Stimulated activated CD4-positive, alpha-beta T cell treated with anti-CD3 and anti-CD28 coated beads, Interleukin-15, amount 100 ng/mL, for 1 hour (primary cell): ENCODE data around the gene CD44.
"Not testable (repeated sequence)": the region's sequence is repeated elsewhere in the genome, so short reads cannot be mapped to it uniquely, and the experiment has no call there.

Experiments used
- DNase-seq, 2 donors: peaks; one replicate each; pipeline ENCODE4 v3.0.0-alpha.2; 2020; ENCODE audit warnings: low read depth in 1 of 2, low spot score in 1 of 2

Gene CD44

DNA sequence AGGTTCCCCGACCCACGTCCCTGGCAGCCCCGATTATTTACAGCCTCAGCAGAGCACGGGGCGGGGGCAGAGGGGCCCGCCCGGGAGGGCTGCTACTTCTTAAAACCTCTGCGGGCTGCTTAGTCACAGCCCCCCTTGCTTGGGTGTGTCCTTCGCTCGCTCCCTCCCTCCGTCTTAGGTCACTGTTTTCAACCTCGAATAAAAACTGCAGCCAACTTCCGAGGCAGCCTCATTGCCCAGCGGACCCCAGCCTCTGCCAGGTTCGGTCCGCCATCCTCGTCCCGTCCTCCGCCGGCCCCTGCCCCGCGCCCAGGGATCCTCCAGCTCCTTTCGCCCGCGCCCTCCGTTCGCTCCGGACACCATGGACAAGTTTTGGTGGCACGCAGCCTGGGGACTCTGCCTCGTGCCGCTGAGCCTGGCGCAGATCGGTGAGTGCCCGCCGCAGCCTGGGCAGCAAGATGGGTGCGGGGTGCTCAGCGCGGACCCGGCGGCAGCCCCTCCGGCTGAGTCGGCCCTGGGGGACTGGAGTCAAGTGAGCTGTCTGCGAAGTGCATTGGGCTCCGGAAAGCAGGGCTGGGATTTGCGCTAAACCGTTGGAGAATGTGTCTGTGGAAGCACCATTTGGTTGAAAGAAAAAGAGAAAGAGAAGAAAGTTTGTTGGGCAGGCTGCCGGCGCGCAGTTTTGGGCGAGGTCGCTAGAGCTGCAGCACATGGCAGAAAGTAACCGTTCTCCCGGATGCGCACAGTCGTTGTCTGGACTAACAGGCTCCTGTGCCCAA is at the start of gene CD44:
CD44 (plus strand) TSS at position 229 of the 779 bp plus-strand sequence; CDS start at position 362, 133 bp downstream.
- peak; percentile 68 to 70 for DNase-seq

DNA sequence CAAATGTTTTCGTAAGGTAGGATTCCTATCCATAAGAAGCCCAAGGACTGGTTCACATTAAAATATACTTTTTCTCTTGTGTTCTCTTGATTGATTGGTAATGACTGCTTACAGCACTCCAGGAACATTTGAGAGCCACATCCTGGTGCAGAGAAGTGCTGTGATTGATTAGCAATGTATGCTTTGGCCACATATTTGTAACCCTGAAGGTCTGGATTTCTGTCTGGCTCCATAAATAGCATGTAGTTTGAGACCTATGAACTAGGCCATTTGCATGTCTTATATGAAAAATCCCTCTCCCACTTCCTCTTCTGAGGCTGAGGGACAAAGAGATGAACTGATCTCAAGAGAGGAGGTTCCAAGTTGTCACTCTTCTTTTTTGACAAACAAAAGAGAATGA is 49.3 kb upstream of the CD44 start:
- DNase-seq: no peak

DNA sequence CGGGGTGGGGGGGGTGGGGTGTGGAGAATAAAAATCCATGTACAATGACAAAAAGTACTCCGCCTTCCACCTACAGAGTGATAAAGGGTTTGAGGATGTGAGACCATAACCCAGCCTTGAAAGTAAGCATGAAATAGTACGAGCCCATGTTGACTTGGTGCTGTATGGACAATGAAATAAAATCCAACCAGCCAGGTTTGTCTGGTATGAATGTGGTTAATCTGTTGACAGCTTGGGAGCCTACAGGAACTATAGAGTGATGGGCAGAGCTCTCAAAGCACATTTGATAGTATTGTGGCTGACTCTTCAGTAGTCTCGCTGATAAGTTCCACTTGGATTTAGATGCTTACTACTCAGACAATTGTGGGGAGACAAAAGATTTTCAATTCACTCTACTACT is 48.8 kb upstream of the CD44 start:
- no peak for DNase-seq

DNA sequence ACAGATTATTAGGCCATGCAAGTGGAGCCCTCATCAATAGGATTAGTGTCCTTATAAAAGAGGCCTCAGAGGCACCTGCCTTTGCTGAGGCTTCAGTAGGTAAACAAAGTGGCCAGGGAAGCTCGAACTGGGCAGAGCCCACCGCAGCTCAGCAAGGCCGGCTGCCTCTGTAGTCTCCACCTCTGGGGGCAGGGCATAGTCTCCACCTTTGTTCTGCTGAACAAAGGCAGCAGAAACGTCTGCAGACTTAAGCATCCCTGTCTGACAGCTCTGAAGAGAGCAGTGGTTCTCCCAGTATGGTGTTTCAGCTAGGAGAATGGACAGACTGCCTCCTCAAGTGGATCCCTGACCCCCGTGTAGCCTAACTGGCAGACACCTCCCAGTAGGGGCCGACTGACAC is 48.0 kb upstream of the CD44 start:
- not testable (repeated sequence) for DNase-seq

DNA sequence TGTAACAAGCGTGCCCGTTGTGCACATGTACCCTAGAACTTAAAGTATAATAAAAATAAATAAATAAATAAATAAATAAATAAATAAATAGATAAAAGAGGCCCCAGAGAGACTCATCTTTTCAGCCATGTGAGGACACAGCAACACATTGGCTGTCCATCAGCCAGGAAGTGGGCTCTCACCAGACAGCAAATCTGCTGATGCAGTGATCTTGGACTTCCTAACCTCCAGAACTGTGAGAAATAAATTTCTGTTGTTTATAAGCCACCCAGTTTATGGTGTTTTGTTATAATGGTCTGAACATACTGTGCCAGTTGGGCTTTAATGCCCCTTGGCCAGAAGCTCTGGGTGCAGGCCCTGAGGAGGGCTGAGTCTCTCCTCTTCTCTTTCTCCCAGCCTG is 42.2 kb upstream of the CD44 start:
- no peak for DNase-seq

DNA sequence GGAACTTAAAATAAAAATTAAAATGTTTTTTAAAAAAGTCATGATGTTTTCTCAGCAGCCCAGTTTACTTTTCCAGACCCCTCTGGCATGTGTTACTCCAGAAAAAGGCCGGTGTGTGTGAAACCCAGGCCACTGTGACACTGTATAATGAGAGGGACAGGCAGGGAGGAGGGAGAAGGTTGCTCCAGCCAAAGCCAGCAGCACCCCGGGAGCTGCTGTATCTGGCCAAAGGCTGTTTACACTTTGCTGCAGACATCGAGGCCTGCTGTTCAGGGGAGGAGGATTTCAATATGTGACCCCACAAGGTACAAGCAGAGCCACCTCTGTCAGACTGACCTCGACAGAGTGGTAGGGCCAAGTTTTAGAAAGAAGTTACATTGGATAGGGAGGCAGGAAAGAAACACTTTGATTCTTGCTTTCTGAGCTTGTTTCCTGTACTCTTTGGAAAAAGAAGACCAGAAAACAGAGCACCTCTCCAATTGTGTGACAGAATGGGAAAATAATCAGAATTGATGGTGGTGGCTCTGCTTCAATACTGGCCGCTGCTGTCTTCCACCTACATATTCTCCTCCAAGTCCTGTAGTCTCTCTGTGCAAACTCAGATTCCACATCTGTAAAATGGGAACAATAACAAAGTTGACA is 41.0 kb upstream of the CD44 start:
- DNase-seq: no peak

DNA sequence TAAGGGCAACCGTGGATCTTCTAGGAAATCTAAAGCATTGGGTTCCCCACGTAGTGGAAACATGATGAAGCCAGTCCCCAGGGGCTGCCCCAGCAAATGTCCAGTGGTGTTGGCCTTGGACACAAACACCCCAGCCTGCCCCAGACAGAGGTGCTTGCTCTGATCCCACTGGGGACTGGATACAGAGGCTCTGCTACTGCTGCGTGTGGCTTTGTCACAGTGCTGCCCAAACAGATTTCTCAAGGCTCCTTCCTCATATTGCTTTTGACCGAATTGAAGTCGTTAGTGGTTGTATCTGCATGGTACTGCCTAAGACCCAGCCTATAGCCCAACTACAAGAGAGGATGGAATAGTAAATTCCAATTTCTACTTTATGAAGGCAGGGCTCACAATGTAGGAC is 40.1 kb upstream of the CD44 start:
- no peak for DNase-seq

DNA sequence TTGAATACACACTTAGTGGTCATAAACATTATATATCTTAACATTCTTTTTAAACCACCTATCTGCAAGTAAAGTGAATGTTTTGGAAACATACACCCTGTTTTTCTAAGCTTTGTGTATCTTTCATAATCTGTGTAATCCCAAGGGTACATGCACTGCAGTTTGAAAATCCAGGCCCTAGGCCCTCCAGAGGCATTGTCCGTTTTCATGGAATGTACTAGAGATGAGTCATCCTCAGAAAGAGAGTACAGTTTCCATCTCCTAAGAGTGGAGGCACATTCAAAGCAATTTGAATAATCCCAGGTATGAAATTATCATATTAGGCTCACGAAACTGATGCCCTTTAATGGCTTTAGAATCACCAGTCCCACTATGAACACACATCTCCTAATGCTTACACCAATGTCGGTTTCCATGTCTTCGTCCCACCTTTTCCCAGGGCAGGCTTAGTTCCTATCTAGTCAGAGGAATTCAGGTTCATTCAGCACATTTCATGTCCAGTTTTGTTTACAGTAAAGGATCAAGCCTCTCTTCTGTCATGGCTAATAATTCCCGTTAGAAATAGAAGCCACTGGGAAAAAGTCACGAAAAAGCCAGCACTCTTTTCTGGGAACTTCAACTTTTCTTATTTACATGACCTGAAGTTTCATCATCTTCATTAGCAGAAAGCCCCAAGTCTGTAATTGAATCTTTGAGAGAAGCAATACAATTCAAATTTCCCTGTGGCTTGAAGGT is 39.5 kb upstream of the CD44 start:
- DNase-seq: no peak

DNA sequence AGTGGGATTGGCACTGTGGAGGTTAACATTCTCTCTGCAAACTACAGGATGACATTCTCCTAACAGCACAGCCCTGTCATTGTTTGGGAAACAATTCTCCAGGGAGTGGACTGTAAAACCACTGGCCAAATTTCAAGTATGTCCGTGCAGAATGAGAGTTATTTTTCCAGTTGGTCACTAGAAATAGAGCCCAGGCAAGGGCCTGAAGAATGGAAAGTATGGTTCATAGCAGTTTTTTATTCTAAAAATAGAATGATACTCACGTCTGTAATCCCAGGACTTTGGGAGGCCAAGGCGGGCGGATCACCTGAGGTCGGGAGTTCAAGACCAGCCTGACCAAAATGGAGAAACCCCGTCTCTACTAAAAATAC is 39.0 kb upstream of the CD44 start:
- no peak for DNase-seq

DNA sequence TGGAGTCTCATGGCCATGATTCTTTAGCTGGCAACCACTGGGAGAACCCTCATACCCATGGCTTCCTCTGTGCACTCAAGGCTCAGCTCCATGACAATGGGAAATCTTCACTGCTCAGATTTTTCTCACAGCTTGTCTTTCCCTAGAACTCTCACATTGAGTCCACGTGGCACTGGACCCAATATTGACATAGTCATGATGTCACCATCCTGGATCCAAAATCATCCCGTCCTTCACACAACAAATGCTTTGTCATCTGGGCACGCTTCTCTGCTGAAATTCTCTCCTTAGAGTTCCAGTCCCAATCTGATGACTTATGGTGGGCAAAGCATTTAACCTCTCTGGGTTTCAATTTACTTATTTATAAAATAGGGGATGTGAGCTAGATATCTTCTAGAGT is 37.7 kb upstream of the CD44 start:
- DNase-seq: no peak

DNA sequence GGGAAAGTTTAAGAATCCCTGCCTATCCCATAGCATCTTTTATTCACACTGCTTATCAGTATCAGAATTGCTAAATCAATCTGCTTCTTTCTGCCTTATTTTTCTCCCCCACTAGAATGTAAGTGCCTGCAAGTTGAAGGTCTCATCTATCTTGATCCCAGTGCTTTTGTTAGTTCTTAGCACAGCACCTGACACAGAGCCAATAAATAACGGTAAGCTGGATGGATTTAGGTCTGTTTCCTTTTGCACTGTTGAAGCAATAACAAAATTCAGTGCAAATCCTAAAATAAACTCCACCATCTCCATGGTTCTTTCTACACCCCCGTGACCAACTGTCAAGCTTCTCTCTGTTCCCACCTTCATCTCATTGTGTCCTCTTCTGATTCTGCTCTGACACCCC is 36.7 kb upstream of the CD44 start:
- DNase-seq: no peak

DNA sequence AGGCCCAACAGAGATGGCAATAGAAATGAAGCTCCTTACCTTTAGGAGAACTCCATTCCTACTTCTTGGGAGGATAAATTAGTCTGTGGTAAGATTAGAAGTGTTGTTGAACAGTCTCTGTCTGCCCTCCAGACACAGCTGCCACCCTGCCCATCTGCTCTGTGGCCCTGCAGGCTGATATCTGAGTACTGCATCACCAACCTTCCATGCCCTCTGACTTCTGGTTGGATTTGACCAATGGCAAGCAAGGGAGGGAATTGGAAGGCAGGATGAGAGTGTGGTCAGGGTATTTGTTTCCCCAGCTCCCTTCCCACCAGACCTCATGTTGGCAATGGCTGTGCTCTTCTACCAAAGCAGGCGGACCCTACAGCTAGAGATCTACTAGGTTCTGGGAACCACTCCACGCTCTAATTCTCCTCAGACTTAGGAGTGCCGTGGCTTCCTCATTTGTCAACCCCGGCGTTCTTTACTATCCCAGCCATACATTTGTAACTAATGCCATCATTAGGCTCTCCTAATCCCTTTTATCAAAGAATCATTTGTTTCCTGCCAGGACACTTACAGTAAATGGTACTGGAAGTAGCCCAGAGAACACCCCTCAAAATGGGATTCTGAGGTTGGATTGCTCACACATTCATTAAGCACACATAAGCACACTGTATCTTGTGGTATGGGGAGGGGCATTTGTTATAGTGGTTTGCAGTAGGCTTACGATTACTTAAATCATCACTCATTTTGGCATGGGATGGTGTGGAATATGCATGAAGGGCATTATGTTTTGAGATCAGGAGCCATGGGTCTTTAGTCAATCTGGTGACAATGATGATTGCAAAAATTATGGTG is 35.4 kb upstream of the CD44 start:
- no peak for DNase-seq

DNA sequence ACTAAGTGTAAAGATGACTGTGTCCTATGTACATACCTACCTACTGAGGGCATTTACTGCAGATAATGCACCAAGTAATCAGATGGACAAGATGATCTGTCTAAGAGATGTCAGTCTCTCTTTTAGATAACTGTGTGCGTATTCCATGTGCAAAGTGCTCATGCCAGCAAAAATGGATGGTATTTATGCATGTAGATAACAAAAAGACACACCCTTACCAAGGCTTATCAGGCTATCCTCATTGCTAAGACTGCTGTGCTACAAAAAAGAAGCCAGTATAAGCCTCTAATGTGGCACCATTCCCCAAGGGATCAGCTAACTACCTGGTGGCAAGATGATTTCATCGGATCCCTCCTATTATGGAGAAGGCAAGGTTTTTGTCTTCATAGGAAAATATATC is 34.3 kb upstream of the CD44 start:
- no peak for DNase-seq

DNA sequence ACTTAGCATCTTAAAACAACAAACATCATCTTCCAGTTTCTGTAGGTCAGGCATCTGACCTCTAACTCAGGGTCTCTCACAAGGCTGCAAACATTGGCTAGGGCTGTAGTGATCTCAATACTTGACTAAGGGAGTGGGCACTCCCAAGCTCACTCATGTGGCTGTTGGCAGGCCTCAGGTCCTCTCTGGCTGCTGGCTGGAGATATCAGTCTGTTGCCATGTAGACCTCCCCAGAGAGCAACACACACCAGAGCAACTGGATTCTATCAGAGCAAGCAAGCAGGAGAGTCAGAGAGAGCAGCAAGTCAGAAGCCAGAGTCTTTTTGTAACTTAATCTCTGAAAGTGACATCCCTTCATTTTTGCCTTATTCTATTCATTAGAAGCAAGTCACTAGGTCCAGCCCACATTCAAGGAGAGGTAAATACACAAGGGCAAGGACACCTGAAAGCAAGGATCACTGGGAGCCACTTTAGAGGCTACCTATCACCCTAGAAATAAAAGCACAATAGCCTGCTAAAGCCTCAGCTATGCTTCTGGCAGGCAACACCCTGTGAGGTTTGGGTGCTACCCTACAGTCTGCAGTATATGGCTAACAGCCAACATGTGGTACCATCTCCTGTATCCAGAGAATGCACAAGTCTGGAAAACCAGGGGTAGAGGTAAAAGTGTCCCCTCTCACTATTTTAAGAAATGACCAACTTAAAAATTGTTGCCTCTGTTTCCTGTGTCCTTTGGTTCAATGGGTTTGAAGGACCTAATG is 33.5 kb upstream of the CD44 start:
- no peak for DNase-seq

DNA sequence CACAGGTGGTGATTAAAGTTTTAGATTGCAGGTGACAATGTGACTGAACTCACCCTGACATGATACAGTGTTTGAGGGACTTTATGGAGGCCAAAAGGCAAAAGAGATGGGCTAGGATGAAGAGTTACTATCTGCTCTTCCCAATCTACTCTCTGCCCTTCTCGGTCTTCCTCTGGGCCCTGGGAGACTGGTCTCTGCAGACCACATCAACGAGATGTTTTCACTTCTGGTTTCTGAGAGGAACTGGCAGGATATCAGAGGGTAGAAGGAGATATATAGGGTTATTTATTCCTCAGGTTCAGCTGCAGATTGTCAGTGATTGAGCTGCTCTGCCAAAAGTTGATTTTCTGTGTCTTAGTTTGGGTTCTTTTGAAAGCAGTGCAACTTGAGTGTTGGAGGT is 32.4 kb upstream of the CD44 start:
- no peak for DNase-seq

DNA sequence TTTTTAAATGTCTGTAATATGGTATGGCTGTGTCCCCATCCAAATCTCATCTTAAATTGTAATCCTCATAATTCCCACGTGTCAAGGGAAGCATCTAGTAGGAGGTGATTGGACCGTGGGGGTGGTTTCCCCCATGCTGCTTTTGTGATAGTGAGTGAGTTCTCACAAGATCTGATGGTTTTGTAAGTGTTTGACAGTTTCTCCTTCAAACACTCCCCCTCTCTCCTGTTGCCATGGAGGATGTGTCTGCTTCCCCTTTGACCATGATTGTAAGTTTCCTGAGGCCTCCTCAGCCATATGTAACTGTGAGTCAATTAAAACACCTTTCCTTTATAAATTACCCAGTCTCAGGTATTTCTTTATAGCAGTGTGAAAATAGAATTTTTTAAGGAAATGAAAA is 31.1 kb upstream of the CD44 start:
- DNase-seq: no peak

DNA sequence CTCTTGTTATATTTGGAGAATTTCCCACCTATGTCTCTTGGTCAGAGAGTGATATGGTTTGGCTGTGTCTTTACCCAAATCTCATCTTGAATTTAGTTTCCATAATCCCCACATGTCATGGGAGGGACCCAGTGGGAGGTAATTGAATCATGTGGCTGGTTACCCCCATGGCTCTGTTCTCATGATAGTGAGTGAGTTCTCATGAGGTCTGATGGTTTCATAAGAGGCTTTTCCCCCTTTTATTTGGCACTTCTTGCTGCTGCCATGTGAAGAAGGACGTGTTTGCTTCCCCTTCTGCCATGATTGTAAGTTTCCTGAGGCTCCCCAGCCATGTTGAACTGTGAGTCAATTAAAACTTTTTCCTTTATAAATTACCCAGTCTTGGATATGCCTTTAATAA is 30.6 kb upstream of the CD44 start:
- DNase-seq: not testable (repeated sequence)

DNA sequence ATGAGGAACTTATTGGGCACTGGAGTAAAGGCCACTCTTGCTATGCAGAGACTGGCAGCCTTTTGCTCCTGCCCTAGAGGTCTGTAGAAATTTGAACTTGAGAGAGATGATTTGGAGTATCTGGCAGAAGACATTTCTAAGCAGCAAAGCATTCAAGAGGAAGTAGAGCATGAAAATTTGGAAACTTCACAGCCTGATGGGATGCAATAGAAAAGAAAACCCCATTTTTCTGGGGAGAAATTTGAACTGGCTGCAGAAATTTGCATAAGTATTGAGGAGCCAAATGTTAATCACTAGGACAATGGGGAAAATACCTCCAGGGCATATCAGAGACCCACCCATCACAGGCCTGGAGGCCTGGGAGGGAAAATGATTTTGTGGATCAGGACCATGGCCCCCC is 29.9 kb upstream of the CD44 start:
- no peak for DNase-seq

DNA sequence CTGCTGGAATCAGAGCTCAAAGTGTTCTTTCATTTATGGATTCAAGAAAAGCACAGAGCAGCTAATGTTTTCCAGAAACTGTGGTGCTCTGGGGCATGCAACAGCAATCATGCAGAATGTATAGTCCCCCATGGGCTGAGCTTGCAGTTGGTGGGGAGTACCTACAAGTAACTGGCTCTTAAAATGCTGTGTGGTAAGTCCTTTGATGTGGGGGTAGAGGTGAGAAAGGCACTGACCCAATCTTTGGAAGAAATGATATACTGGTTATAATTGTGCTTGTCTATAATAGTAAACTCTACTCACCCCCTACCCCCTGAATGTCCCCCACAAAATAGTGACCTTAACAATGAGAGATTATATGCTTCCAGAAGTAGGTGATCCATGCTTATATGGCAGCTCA is 29.1 kb upstream of the CD44 start:
- no peak for DNase-seq

DNA sequence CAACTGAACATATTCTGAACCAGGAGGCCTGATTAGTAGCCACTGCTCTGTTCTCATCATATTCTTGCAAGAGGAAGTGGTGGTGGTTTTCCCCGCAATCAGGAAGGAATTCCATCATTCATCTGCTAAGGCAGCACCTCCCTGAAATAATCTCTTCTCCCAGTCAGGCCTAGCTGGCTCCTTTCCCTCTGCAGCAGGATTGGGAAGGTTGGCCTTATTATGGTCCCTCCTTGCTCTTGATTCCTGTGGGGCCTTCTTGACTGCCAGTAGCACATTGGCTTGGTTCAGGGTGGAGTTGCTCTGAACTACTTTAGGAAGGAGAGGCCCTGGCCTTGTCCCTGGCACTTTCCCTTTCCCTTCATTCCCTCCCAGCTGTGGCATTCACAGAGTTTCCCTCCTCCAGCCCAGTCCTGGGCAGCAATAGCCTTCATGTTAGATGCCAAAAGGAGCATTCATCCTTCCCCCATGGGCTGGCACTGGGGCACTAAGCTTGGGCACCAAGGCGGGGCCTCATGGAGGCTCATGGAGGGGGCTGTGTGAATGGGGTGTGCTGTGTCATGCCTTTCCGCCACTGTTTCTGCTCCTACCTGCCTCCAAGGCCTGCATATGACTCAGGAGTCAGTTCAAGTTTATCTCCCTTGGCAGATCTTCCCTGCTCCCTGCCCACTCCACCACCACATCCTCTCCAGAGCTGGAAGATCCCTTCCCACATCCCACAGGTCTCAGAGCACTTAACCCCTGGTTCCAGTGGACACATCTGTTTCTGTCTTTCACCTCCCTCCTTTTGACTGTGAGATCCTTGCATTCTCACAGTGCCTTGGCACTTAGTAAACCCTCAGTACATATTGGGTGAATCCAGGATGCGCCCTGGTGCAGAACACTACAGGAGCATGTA is 27.6 kb upstream of the CD44 start:
- DNase-seq: no peak
